Epithelial cell of proximal tubule (primary cell): ENCODE results near the gene C2CD3. TPM values are rescaled to one million over a fixed set of nuclear protein-coding genes. Genes with fewer than 3 reads are reported as not detected.

Experiments
- DNase-seq: peaks from one replicate; pipeline ENCODE4 v3.0.0-alpha.2; 2011; ENCODE audit warnings: low read depth
- H3K4me3 ChIP-seq: 2 replicates; pipeline ENCODE4 v1.5.1; 2011; ENCODE audit warnings: low read depth, mild to moderate bottlenecking, low read length
- total RNA-seq: library from RNA; depleted of rRNA; stranded (reverse); fragments of >200 nt; gene quantifications from 2 replicates; pipeline ENCODE4 v1.2.3, GENCODE V29; 2015
- TF ChIP-seq, protein P1 (sequence below): conservative IDR thresholded peaks from 2 replicates; pipeline ENCODE4 v1.5.1; 2012; ENCODE audit warnings: low read depth, mild to moderate bottlenecking, low read length

Gene C2CD3
- total RNA-seq, 1 donor from 2014 or later, result 15.1 TPM

DNA sequence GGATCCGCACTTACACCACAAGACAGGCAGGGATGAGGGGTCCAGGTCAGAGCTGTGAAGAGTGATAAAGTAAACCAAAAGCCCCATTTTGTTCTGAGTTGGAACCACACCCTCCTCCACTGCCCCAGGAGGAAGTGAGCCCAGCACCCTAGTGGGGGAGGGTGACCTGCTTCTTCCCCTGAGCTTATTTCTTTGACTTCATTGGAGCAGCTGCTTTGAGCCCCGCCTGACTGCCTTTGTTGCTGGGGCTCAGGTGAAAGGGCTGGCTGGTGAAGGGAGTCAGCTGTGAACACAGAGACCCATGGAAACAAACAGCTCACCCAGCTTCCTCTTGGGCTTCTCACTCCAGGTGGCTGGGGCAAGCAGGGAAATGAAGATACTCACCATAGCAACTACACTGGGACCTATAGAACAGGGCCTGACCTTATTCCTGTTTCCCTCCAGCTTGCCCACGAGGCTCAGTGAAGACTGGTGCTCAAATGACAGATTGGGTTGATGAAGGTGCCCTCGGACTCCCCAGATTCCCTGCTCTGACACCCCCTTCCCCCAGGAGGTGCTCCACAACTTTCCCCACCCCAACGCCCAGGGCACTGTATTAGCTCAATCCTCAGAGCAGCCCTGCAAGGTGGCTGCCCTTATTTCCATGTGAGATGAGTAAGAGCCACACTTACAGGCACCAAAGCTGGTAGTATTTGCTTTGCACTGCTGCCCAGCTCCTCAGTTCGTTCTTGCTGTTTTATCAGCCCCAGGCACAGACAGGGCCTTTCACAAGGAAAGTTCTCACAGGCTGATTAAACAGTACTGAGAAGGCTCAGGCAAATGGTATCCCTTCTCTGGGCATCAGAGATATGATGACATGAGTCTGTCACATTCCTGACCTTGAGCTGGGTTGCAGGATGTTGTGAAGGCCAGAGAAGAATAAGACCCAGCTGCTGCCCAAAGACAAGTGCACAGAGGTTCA lies 190.5 kb downstream of the C2CD3 start:
- H3K4me3 ChIP-seq, result no peak overlapping the region
- DNase-seq, result no peak
- TF ChIP-seq, protein P1, sequence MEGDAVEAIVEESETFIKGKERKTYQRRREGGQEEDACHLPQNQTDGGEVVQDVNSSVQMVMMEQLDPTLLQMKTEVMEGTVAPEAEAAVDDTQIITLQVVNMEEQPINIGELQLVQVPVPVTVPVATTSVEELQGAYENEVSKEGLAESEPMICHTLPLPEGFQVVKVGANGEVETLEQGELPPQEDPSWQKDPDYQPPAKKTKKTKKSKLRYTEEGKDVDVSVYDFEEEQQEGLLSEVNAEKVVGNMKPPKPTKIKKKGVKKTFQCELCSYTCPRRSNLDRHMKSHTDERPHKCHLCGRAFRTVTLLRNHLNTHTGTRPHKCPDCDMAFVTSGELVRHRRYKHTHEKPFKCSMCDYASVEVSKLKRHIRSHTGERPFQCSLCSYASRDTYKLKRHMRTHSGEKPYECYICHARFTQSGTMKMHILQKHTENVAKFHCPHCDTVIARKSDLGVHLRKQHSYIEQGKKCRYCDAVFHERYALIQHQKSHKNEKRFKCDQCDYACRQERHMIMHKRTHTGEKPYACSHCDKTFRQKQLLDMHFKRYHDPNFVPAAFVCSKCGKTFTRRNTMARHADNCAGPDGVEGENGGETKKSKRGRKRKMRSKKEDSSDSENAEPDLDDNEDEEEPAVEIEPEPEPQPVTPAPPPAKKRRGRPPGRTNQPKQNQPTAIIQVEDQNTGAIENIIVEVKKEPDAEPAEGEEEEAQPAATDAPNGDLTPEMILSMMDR, result no peak

DNA sequence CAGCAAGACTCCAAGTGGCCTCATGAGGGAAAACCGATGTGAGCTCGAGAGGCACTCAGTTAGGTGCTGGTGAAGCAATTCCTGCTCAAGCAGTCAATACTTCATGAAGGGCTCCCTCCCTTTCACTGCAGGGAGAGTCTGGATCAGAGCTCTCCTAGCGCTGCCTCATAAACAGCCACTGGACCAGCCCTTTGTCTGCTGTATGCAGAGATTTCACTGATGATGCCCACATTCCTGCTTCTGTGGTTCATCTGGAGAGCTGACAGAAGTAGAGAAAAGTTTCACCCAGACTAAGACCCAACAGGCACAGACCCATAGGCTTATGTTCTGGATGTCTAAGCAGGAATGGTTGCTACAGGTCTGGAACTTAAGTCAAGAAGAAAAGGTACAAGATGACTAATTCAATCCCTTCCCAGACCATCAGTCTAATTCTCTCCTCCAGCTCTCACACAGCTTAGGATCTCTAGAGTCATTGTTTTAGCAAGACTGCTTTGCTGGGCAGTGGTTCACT lies 192.2 kb downstream of the C2CD3 start:
- no peak for DNase-seq
- TF ChIP-seq, protein P1, result no peak
- H3K4me3 ChIP-seq, result no peak overlapping the region

DNA sequence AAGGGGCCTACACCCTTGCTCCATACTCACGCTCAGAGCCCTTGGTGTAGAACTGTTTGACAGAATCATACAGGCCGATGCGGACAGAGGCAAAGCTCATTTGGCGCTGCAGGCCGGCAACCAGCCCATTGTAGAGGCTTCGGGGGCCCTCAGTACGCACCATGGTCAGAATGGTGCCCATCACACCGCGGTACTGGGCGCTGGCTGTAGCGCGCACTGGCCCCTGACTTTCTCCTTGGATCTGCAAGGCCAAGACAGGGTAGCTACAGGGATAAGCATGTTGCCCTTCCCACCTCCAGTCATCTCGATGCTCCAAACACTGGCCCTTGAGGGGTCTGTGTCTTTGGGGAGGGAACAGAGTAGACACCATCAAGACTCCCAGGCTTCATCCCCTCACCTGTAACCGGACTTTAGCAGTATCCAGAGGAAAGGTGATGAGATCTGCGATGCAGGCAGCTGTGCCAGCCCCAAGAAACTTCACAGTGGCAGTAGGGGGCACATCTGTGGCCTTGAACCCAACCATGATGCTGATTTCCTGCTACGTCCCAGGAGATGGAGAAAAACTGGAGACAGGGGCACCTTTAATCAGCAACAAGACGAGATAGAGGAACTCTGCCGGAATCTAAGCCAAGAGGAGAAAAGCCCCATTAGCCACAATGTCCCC lies 192.8 kb downstream of the C2CD3 start:
- no peak for DNase-seq
- H3K4me3 ChIP-seq, result no peak overlapping the region
- TF ChIP-seq, protein P1, result no peak

DNA sequence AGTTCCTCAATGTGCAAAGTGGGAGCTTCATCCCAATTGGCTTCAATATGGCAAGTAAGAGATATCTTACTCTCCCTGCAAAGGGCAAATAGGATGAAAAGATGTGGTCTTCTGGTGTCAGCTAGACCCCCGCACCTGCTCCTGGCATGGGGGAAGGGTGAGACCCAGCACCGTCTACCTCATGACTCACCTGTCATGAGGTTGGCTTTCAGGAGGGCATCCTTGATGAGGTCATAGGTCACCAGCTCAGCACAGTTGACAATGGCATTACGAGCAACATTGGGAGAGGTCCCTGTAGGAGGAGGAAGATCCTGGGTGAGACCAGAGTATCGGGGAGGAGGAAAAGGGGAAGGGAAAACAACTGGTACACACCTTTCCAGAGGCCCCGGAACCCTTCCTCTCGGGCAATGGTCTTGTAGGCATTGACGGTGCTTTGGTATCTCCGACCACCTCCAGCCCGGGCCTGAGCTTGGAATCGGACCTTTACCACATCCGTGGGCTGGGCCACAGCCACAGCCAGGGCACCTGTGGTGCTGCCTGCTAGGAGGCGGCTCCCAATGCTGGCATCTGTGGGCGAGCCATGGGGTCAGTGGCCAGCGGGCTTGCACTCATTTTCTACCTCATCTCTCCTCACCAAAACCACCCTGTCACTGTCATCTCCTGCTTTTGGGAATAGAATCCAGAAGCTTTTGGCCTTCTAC lies 194.2 kb downstream of the C2CD3 start:
- no peak for DNase-seq
- TF ChIP-seq, protein P1, result no peak
- no peak overlapping the region for H3K4me3 ChIP-seq

DNA sequence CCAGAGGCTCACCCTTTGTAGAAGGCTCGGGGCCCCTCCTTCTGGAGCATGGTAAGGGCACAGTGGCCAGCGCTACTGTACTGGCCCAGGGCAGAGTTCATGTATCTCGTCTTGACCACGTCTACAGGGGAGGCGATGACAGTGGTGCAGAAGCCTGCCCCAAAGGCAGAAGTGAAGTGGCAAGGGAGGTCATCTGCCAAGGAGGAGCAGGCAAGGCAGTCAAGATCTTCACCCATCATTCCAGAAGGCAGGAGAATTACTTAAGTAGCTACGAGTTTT lies 195.4 kb downstream of the C2CD3 start:
- TF ChIP-seq, protein P1, result no peak
- no peak overlapping the region for H3K4me3 ChIP-seq
- DNase-seq, result no peak

DNA sequence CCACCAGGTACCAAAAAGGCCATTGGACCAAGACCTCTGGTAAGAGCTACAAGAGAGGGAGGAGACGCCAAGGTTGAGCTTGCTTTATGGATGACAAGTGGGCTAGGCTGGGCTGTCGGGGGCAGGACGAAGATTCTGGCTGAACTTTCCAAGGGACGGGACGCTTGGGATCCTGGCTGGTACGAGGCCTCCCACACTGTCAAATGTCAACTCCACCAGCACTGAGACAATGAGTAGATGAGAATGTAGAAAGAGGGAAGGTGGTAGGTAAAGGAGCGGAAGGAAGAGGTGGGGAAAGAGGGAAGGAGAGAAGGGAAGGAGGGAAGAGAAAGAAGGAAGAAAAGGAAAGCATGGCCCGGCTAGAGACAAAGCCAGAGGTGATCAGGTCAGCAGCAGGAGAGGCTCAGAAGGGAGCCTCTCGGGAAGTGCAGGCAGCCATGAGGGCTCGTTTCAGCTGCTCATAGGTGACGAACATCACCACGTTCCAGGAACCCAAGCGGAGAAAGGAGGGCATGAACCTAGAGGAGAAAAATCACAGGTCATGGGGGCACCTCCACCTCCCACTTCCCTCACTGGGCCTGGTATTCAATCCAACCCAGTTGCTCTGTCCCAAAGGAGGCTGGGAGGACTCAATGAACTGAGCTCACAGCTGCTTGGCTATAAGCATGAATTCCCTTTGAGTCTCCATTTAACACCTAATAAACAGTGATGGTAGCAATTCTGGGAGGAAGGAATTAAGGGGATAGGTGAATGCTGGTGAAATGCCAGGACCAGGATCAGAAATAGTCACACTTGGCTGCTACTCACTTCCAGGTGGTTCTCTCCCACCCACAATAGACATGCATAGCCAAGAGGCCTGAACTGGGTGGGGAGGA lies 196.0 kb downstream of the C2CD3 start:
- DNase-seq, result no peak
- H3K4me3 ChIP-seq, result no peak overlapping the region
- TF ChIP-seq, protein P1, result no peak
